Lung (tissue), 12 donors: ENCODE results near the gene DEPDC5. TPM values are rescaled to one million over a fixed set of nuclear protein-coding genes. Genes with fewer than 3 reads are reported as not detected.

Experiments used
- ATAC-seq: fragments of 200-7000 bp; cut with Tn5 transposase; one replicate; pipeline ENCODE4 v1.9.1; 2020; ENCODE audit warnings: moderate number of reproducible peaks; ENCODE audit not compliant: insufficient read depth, low FRiP score
- DNase-seq, 3 donors: peaks; one replicate each; pipeline ENCODE4 v3.0.0-alpha.2; 2013 to 2017
- H3K27ac ChIP-seq, 2 donors: one replicate each; pipeline ENCODE4 v1.5.1; 2013; ENCODE audit warnings: mild to moderate bottlenecking in 2 of 2, moderate library complexity in 2 of 2, control low read depth in 1 of 2, inconsistent platforms in 1 of 2, low read depth in 1 of 2, low read length in 1 of 2
- H3K27me3 ChIP-seq, 3 donors: one replicate each; pipeline ENCODE4 v1.5.1; 2013; ENCODE audit warnings: low read length in 2 of 3; ENCODE audit not compliant: control insufficient read depth in 3 of 3, insufficient read depth in 3 of 3
- H3K36me3 ChIP-seq, 4 donors: one replicate each; pipeline ENCODE4 v1.5.1; 2013; ENCODE audit warnings: low read length in 4 of 4, mild to moderate bottlenecking in 1 of 4, moderate library complexity in 1 of 4; ENCODE audit not compliant: control insufficient read depth in 4 of 4, insufficient read depth in 4 of 4
- H3K4me1 ChIP-seq, 5 donors: one replicate each; pipeline ENCODE4 v1.5.1; 2013; ENCODE audit warnings: low read length in 5 of 5, mild to moderate bottlenecking in 2 of 5, moderate library complexity in 1 of 5; ENCODE audit not compliant: control insufficient read depth in 5 of 5, insufficient read depth in 5 of 5
- H3K4me3 ChIP-seq: one replicate; pipeline ENCODE4 v1.5.1; 2013; ENCODE audit warnings: mild to moderate bottlenecking, control low read depth, moderate library complexity
- H3K9ac ChIP-seq, 2 donors: one replicate each; pipeline ENCODE4 v1.5.1; 2013; ENCODE audit warnings: low read length in 2 of 2, control low read depth in 1 of 2; ENCODE audit not compliant: insufficient read depth in 1 of 2
- H3K9me3 ChIP-seq, 4 donors: one replicate each; pipeline ENCODE4 v1.5.1; 2013; ENCODE audit warnings: low read length in 3 of 4, mild to moderate bottlenecking in 1 of 4, moderate library complexity in 1 of 4; ENCODE audit not compliant: control insufficient read depth in 4 of 4, insufficient read depth in 3 of 4
- WGBS, 2 donors: extraction: QIAGEN DNeasy Blood & Tissue Kit; methylation state at CpG; one replicate each; pipeline ENCODE4 v1.1.7; 2013; 5-methylcytosine and 5-hydroxymethylcytosine counted together
- polyA plus RNA-seq, 2 donors: library from polyadenylated mRNA; stranded (reverse); fragments of 200-250 nt; gene quantifications; one replicate each; pipeline ENCODE4 v1.2.1, GENCODE V29; 2013
- total RNA-seq, 2 donors: library from RNA; depleted of rRNA in 1 of 2; stranded (reverse); fragments of >200 nt in 1 of 2; gene quantifications; one replicate each; pipeline ENCODE4 v1.2.1, GENCODE V29; 2014 to 2021
- TF ChIP-seq, protein P1 (sequence below): IDR thresholded peaks from 2 replicates; pipeline ENCODE4 v1.5.1; 2012; ENCODE audit warnings: mild to moderate bottlenecking; ENCODE audit errors: control extremely low read depth, extremely low read depth
- donor health status: control.
- donor health status: control.
- donor health status: Bipolar disorder and iron deficiency.
- donor health status: healthy.
- donor health status: DM: yes; HTN: yes; CAD: no.

Gene DEPDC5
- total and polyA plus RNA-seq, 4 donors = 6.6 to 29.0 (median 16.3) TPM

GRCh38 chr22:31876156-31876920 lies 122.5 kb downstream of the DEPDC5 start:
- no peak for ATAC-seq
- Histone ChIP-seq H3K36me3 (peaks cover 10 to 25% (median 17%) of the 10 kb centered on the region in 4 donors), H3K9me3 (no peaks in the 10 kb centered on the region), H3K27me3 (no peaks in the 10 kb centered on the region), H3K9ac (no peak overlapping the region), H3K4me3 (no peak overlapping the region), H3K27ac (no peak overlapping the region), H3K4me1 (no peaks in the 10 kb centered on the region)
- 84 to 91% methylated on average over 12 of the region's 12 CpGs for WGBS, 2 donors
- DNase-seq = no peak
- TF ChIP-seq, protein P1, sequence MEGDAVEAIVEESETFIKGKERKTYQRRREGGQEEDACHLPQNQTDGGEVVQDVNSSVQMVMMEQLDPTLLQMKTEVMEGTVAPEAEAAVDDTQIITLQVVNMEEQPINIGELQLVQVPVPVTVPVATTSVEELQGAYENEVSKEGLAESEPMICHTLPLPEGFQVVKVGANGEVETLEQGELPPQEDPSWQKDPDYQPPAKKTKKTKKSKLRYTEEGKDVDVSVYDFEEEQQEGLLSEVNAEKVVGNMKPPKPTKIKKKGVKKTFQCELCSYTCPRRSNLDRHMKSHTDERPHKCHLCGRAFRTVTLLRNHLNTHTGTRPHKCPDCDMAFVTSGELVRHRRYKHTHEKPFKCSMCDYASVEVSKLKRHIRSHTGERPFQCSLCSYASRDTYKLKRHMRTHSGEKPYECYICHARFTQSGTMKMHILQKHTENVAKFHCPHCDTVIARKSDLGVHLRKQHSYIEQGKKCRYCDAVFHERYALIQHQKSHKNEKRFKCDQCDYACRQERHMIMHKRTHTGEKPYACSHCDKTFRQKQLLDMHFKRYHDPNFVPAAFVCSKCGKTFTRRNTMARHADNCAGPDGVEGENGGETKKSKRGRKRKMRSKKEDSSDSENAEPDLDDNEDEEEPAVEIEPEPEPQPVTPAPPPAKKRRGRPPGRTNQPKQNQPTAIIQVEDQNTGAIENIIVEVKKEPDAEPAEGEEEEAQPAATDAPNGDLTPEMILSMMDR = no peak

DNA sequence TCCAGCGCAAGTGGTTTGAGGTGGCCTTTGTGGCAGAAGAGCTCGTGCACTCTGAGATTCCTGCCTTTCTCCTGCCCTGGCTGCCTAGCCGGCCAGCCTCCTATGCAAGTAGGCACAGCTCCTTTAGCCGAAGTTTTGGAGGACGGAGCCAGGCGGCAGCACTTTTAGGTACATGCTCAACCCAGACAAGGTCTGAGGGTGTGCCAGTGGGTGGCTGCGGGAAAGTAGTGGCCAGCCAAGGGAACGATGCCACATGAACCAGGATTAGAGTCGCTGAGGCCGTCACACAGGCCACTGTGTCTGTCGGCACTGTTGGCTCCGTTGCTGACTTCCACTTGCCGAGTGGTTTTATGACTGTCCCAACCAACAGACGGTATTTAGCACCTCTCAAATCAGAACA lies 125.8 kb downstream of the DEPDC5 start:
- ATAC-seq = no peak
- Histone ChIP-seq H3K27me3 (no peaks in the 10 kb centered on the region), H3K9me3 (no peaks in the 10 kb centered on the region), H3K27ac (no peak overlapping the region), H3K4me1 (no peaks in the 10 kb centered on the region), H3K4me3 (no peak overlapping the region), H3K9ac (no peak overlapping the region), H3K36me3 (peaks cover 6 to 25% (median 17%) of the 10 kb centered on the region in 4 donors)
- DNase-seq = no peak
- TF ChIP-seq, protein P1 = no peak
- 94 to 95% methylated on average over 14 of the region's 14 CpGs for WGBS, 2 donors

- Histone ChIP-seq H3K4me3 (no peak overlapping the region), H3K36me3 (peaks cover 10 to 23% (median 18%) of the 10 kb centered on the region in 4 donors), H3K9ac (no peak overlapping the region), H3K27ac (no peak overlapping the region), H3K9me3 (no peaks in the 10 kb centered on the region), H3K27me3 (no peaks in the 10 kb centered on the region), H3K4me1 (no peaks in the 10 kb centered on the region)
- DNase-seq = no peak
- ATAC-seq = no peak
- 94 to 98% methylated on average over 6 of the region's 6 CpGs for WGBS, 2 donors
- TF ChIP-seq, protein P1 = no peak
These were observed 127.4 kb downstream of the DEPDC5 start for GRCh38 chr22:31881200-31881599.
